Measurements from ENCODE around the gene DGCR2. TPM values are rescaled to one million over a fixed set of nuclear protein-coding genes. Genes with fewer than 3 reads are reported as not detected.

Gene DGCR2
- total and polyA plus RNA-seq, 2 of the 8 experiments (the other 6 are each of a cell fraction or from before 2014, with no cell fraction given), result 42.3 to 62.2 TPM

DNA sequence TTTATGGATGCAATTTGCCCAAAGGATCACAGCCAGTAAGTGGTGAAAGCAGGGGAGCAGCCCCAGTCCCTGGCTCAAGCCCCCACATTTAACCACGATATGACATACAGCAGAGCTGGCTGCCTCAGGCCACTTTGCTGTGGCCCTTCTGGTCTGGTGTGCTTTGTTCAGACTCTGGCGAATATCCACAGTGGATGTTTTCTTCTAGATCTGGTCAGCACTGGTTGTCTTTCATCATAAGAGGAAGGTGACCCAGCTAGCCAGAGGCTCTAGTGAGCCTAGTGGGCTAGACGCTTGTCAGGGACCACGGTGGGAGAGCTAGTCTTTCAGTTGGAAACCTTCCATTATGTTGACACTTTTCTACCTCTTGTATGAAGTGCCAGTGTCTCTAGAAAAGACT is 42.5 kb downstream of the DGCR2 start:
- H3K79me1 ChIP-seq (ENCODE audit: low read depth, low read length), result no peaks in the 10 kb centered on the region
- H2BK15ac ChIP-seq (ENCODE audit: low read length), result no peak overlapping the region
- H3K36me3 ChIP-seq (ENCODE audit: control insufficient read depth in 2 of 4, insufficient read depth in 4 of 4, low read length in 3 of 4), result peaks cover 0 to 6% (median 2%) of the 10 kb centered on the region in 4 experiments; a peak in 2 of 8 replicates
- H2AFZ ChIP-seq (ENCODE audit: low read length), result no peak overlapping the region
- no peak overlapping the region for H3K23ac ChIP-seq (ENCODE audit: insufficient read length)
- FAIRE-seq, result no peak
- CTCF ChIA-PET (ENCODE audit: partially characterized antibody), result interaction anchor here (0.6 to 0.8 kb wide), 2 partner anchors 27 to 92 kb away, joined by 3 read pairs; no protein-coding TSS in a partner anchor
- no peak overlapping the region for H3K9ac ChIP-seq (replicated peaks in 1 of 4; ENCODE audit: extremely low read depth in 1 of 4, low read depth in 3 of 4, low read length in 3 of 4)
- DNase-seq (ENCODE audit: low read depth in 1 of 2, low spot score in 2 of 2), result no peak
- no peaks in the 10 kb centered on the region for H3K27me3 ChIP-seq (replicated peaks in 1 of 4; ENCODE audit: control insufficient read depth in 3 of 4, extremely low read depth in 1 of 4, insufficient read depth in 3 of 4, low read length in 3 of 4)
- H3K27ac ChIP-seq (ENCODE audit: low read depth, low read length), result no peak overlapping the region
- no peak overlapping the region for H3K56ac ChIP-seq (replicated peaks; ENCODE audit: insufficient read length, low read depth, low read length)
- no peak overlapping the region for H3K4me3 ChIP-seq (ENCODE audit: extremely low read depth in 1 of 4, insufficient read depth in 2 of 4, low read depth in 3 of 4, low read length in 4 of 4)
- no peak overlapping the region for H3K14ac ChIP-seq (ENCODE audit: insufficient read length)
- H2BK20ac ChIP-seq (ENCODE audit: low read length), result no peak overlapping the region
- no peak overlapping the region for H2BK120ac ChIP-seq (replicated peaks; ENCODE audit: low read depth, low read length)
- no peaks in the 10 kb centered on the region; a peak in 1 of 4 replicates for H3K79me2 ChIP-seq (ENCODE audit: control insufficient read depth in 1 of 2, insufficient read depth in 2 of 2, low read length in 2 of 2)
- TF ChIP-seq, protein P1, sequence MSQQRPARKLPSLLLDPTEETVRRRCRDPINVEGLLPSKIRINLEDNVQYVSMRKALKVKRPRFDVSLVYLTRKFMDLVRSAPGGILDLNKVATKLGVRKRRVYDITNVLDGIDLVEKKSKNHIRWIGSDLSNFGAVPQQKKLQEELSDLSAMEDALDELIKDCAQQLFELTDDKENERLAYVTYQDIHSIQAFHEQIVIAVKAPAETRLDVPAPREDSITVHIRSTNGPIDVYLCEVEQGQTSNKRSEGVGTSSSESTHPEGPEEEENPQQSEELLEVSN (IDR thresholded peaks at IDR 0.05), result no peak
- TF ChIP-seq ZNF274 (IDR thresholded peaks at IDR 0.05; ENCODE audit: borderline replicate concordance, extremely low read depth, low read length) (no peak), CREB1 (IDR thresholded peaks at IDR 0.05) (no peak)
- no peak overlapping the region for H4K91ac ChIP-seq (replicated peaks; ENCODE audit: insufficient read length, low read length)
- peaks cover 0 to 4% of the 10 kb centered on the region in 2 experiments for H4K20me1 ChIP-seq (replicated peaks in 1 of 2; ENCODE audit: control insufficient read depth in 1 of 2, insufficient read depth in 2 of 2, low read length in 2 of 2)
- H2AK5ac ChIP-seq (ENCODE audit: low read depth, low read length), result no peak overlapping the region
- H3K4me2 ChIP-seq (ENCODE audit: insufficient read depth in 1 of 2, low read depth in 2 of 2, low read length in 2 of 2), result no peak overlapping the region
- H3K4me1 ChIP-seq (replicated peaks in 1 of 4; ENCODE audit: control insufficient read depth in 3 of 4, insufficient read depth in 4 of 4, low read length in 3 of 4), result no peaks in the 10 kb centered on the region
- H4K5ac ChIP-seq (ENCODE audit: insufficient read length, low read depth, low read length), result no peak overlapping the region
- H2BK5ac ChIP-seq (ENCODE audit: low read depth, low read length), result no peak overlapping the region
- 87% methylated on average over 4 of the region's 4 CpGs; no CpG with 5 or more reads in 1 of the 2 experiments for WGBS, 2 experiments (ENCODE audit: extremely low coverage in 1 of 2, insufficient coverage in 1 of 2, insufficient read length in 1 of 2, insufficient replicate concordance in 2 of 2, low coverage in 1 of 2, low lambda C conversion rate in 2 of 2, missing lambda C conversion rate in 1 of 2)
- no peak overlapping the region for H3K4ac ChIP-seq (replicated peaks; ENCODE audit: insufficient read length, low read depth, low read length)
- H3K18ac ChIP-seq (ENCODE audit: extremely low read depth, low read length), result no peak overlapping the region
- POLR2A ChIA-PET (ENCODE audit: partially characterized antibody), result no interaction called here
- H3K9me3 ChIP-seq (ENCODE audit: insufficient read depth in 2 of 2, low read depth in 1 of 2, low read length in 1 of 2), result peaks cover 0 to 6% of the 10 kb centered on the region in 2 experiments; a peak in 1 of 4 replicates
- no peaks in the 10 kb centered on the region for H3K23me2 ChIP-seq (ENCODE audit: low read depth, low read length)
- no peak overlapping the region for H2BK12ac ChIP-seq (ENCODE audit: low read depth, low read length)
- no peak overlapping the region for H4K8ac ChIP-seq (ENCODE audit: extremely low read depth, insufficient read depth, low read length)

Measured in H1 (cell line).